Measurements from ENCODE around the gene DHCR24.

GRCh38 chr1:54809496-54810074 is 77.4 kb downstream of the DHCR24 start:
- TF ChIP-seq CTCF (IDR thresholded peaks at IDR 0.05) (no peak), POLR2A (IDR thresholded peaks at IDR 0.05) (no peak)

All from lower leg skin (tissue), 3 donors.